HEK293 (cell line): ENCODE data around the gene UBQLN2.

Experiments
- AEBP2 ChIP-seq: fragments of 450-650 bp; formaldehyde crosslinking; IDR thresholded peaks from 2 replicates; pipeline ENCODE4 v1.5.1; 2016; ENCODE audit warnings: missing biosample characterization, missing genetic modification characterization, borderline replicate concordance
- GLI4 ChIP-seq: fragments of 450-650 bp; formaldehyde crosslinking; IDR thresholded peaks from 2 replicates; pipeline ENCODE4 v1.5.1; 2016; ENCODE audit warnings: missing biosample characterization, missing genetic modification characterization
- KLF9 ChIP-seq: fragments of 450-650 bp; formaldehyde crosslinking; IDR thresholded peaks from 2 replicates; pipeline ENCODE4 v1.5.1; 2016; ENCODE audit warnings: missing biosample characterization, missing genetic modification characterization, low read depth
- MEIS1 ChIP-seq: sonication (generic); formaldehyde crosslinking; IDR thresholded peaks from 2 replicates; pipeline ENCODE4 v1.8.1; 2022; ENCODE audit warnings: missing genetic modification reagents, mild to moderate bottlenecking, borderline replicate concordance
- PATZ1 ChIP-seq: fragments of 450-650 bp; formaldehyde crosslinking; IDR thresholded peaks from 2 replicates; pipeline ENCODE4 v1.5.1; 2016; ENCODE audit warnings: missing biosample characterization, missing genetic modification characterization
- PRDM2 ChIP-seq: fragments of 450-650 bp; formaldehyde crosslinking; IDR thresholded peaks from 2 replicates; pipeline ENCODE4 v1.5.1; 2016; ENCODE audit warnings: missing biosample characterization, missing genetic modification characterization, borderline replicate concordance
- REPIN1 ChIP-seq: fragments of 450-650 bp; formaldehyde crosslinking; IDR thresholded peaks from 2 replicates; pipeline ENCODE4 v1.5.1; 2017; ENCODE audit warnings: missing biosample characterization, missing genetic modification characterization, low read depth
- ZBTB26 ChIP-seq: fragments of 450-650 bp; formaldehyde crosslinking; optimal IDR thresholded peaks from 2 replicates; pipeline ENCODE3; 2016; ENCODE audit warnings: missing biosample characterization, mild to moderate bottlenecking, missing genetic modification characterization
- ZBTB44 ChIP-seq: fragments of 450-650 bp; IDR thresholded peaks from 2 replicates; pipeline ENCODE4 v1.5.1; 2018; ENCODE audit warnings: missing biosample characterization, mild to moderate bottlenecking, missing genetic modification characterization
- ZBTB8A ChIP-seq: fragments of 450-650 bp; formaldehyde crosslinking; IDR thresholded peaks from 2 replicates; pipeline ENCODE4 v1.5.1; 2016; ENCODE audit warnings: missing biosample characterization, missing genetic modification characterization
- ZFP41 ChIP-seq: fragments of 450-650 bp; formaldehyde crosslinking; IDR thresholded peaks from 2 replicates; pipeline ENCODE4 v1.5.1; 2016; ENCODE audit warnings: missing biosample characterization, missing genetic modification characterization, borderline replicate concordance
- ZIC2 ChIP-seq: fragments of 450-650 bp; formaldehyde crosslinking; IDR thresholded peaks from 2 replicates; pipeline ENCODE4 v1.5.1; 2016; ENCODE audit warnings: missing biosample characterization, missing genetic modification characterization
- ZNF112 ChIP-seq: fragments of 450-650 bp; formaldehyde crosslinking; IDR thresholded peaks from 2 replicates; pipeline ENCODE4 v1.5.0; 2017; ENCODE audit warnings: missing biosample characterization, missing genetic modification characterization
- ZNF140 ChIP-seq: fragments of 450-650 bp; formaldehyde crosslinking; IDR thresholded peaks from 2 replicates; pipeline ENCODE4 v1.5.1; 2016; ENCODE audit warnings: missing biosample characterization, missing genetic modification characterization
- ZNF184 ChIP-seq: fragments of 450-650 bp; IDR thresholded peaks from 2 replicates; pipeline ENCODE4 v1.5.1; 2018; ENCODE audit warnings: missing biosample characterization, mild to moderate bottlenecking, missing genetic modification characterization
- ZNF239 ChIP-seq: fragments of 450-650 bp; formaldehyde crosslinking; IDR thresholded peaks from 2 replicates; pipeline ENCODE4 v1.5.1; 2016; ENCODE audit warnings: missing biosample characterization, missing genetic modification characterization
- ZNF335 ChIP-seq: fragments of 450-650 bp; formaldehyde crosslinking; conservative IDR thresholded peaks from 2 replicates; pipeline ENCODE4 v1.5.1; 2016; ENCODE audit warnings: missing biosample characterization, missing genetic modification characterization
- ZNF341 ChIP-seq: fragments of 450-650 bp; formaldehyde crosslinking; IDR thresholded peaks from 2 replicates; pipeline ENCODE4; 2016; ENCODE audit warnings: low read depth, missing biosample characterization, missing genetic modification characterization
- ZNF354C ChIP-seq: fragments of 450-650 bp; formaldehyde crosslinking; IDR thresholded peaks from 2 replicates; pipeline ENCODE4 v1.5.1; 2016; ENCODE audit warnings: missing biosample characterization, missing genetic modification characterization, low read depth, borderline replicate concordance
- ZNF366 ChIP-seq: fragments of 450-650 bp; formaldehyde crosslinking; conservative IDR thresholded peaks from 2 replicates; pipeline ENCODE4 v1.5.1; 2016; ENCODE audit warnings: missing biosample characterization, missing genetic modification characterization
- ZNF394 ChIP-seq: fragments of 450-650 bp; formaldehyde crosslinking; IDR thresholded peaks from 2 replicates; pipeline ENCODE4 v1.5.1; 2016; ENCODE audit warnings: missing biosample characterization, missing genetic modification characterization, mild to moderate bottlenecking, moderate library complexity, borderline replicate concordance
- ZNF529 ChIP-seq: fragments of 450-650 bp; formaldehyde crosslinking; IDR thresholded peaks from 2 replicates; pipeline ENCODE4 v1.5.1; 2017; ENCODE audit warnings: missing genetic modification characterization, missing biosample characterization; ENCODE audit not compliant: insufficient replicate concordance
- ZNF544 ChIP-seq: fragments of 450-650 bp; formaldehyde crosslinking; IDR thresholded peaks from 2 replicates; pipeline ENCODE4 v1.5.0; 2017; ENCODE audit warnings: missing biosample characterization, missing genetic modification characterization
- ZNF558 ChIP-seq: fragments of 450-650 bp; formaldehyde crosslinking; IDR thresholded peaks from 2 replicates; pipeline ENCODE4 v1.5.1; 2016; ENCODE audit warnings: missing biosample characterization, missing genetic modification characterization
- ZNF560 ChIP-seq: fragments of 450-650 bp; formaldehyde crosslinking; IDR thresholded peaks from 2 replicates; pipeline ENCODE4 v1.5.1; 2017; ENCODE audit warnings: missing biosample characterization, missing genetic modification characterization, borderline replicate concordance
- ZNF837 ChIP-seq: fragments of 450-650 bp; formaldehyde crosslinking; IDR thresholded peaks from 2 replicates; pipeline ENCODE4 v1.5.1; 2016; ENCODE audit warnings: missing biosample characterization, missing genetic modification characterization
- ZSCAN16 ChIP-seq: fragments of 450-650 bp; formaldehyde crosslinking; IDR thresholded peaks from 2 replicates; pipeline ENCODE4 v1.5.1; 2016; ENCODE audit warnings: missing biosample characterization, missing genetic modification characterization
- ZSCAN23 ChIP-seq: fragments of 450-650 bp; formaldehyde crosslinking; IDR thresholded peaks from 2 replicates; pipeline ENCODE4 v1.5.1; 2016; ENCODE audit warnings: missing biosample characterization, missing genetic modification characterization

UBQLN2 gene

GRCh38 chrX:56557376-56557929, 6.0 kb upstream of the UBQLN2 start (continued):
- TF ChIP-seq GLI4 (no peak), ZIC2 (no peak), ZNF560 (no peak), ZFP41 (tag by site-specific recombination) (no peak), MEIS1 (CRISPR knock-in tag) (no peak), ZNF112 (tag by site-specific recombination) (no peak), ZBTB26 (tag by site-specific recombination) (no peak), PATZ1 (tag by site-specific recombination) (no peak), ZNF529 (peak; percentile 55), ZNF239 (tag by site-specific recombination) (no peak), ZNF184 (tag by site-specific recombination) (no peak), ZNF837 (tag by site-specific recombination) (no peak), ZNF354C (no peak), ZNF558 (tag by site-specific recombination) (no peak), PRDM2 (tag by site-specific recombination) (no peak), ZNF394 (tag by site-specific recombination) (peak; percentile 87), ZSCAN16 (tag by site-specific recombination) (no peak), ZNF544 (tag by site-specific recombination) (no peak), ZNF366 (tag by site-specific recombination) (no peak), ZNF341 (no peak), ZSCAN23 (tag by site-specific recombination) (no peak), ZBTB8A (peak; percentile 43; the same call in 1 of the 2 replicates), ZBTB44 (tag by site-specific recombination) (no peak), REPIN1 (tag by site-specific recombination) (no peak), KLF9 (no peak), ZNF335 (tag by site-specific recombination) (no peak), AEBP2 (tag by site-specific recombination) (0 out of 2 replicates have a peak, but pooled peaks have one; percentile 24), ZNF140 (peak; percentile 55; the same call in 1 of the 2 replicates)
